Stomach (tissue), 9 donors: ENCODE results near the gene PKP1. TPM values are rescaled to one million over a fixed set of nuclear protein-coding genes. Genes with fewer than 3 reads are reported as not detected.

Experiments
- DNase-seq, 2 donors: peaks; one replicate each; pipeline versions ENCODE4 v3.0.0 to v3.0.0-alpha.2; 2013 to 2019
- H3K27ac ChIP-seq, 5 donors: fragments of 200-600 bp in 4 of 5; sonication (generic) in 4 of 5; one replicate each; pipeline ENCODE4 v1.5.1; 2013 to 2019; ENCODE audit warnings: mild to moderate bottlenecking in 1 of 5, moderate library complexity in 1 of 5
- H3K27me3 ChIP-seq, 3 donors: fragments of 200-600 bp; sonication (generic); one replicate each; pipeline ENCODE4 v1.5.1; 2017 to 2019; ENCODE audit warnings: mixed run types in 1 of 3
- H3K36me3 ChIP-seq, 4 donors: fragments of 200-600 bp; sonication (generic); 1 replicate in 3 of 4; 2 replicates in 1 of 4; pipeline ENCODE4 v1.5.1; 2016 to 2019
- H3K4me1 ChIP-seq, 4 donors: fragments of 200-600 bp; sonication (generic); one replicate each; pipeline ENCODE4 v1.5.1; 2016 to 2019
- H3K4me3 ChIP-seq, 4 donors: fragments of 200-600 bp; sonication (generic) in 3 of 4; one replicate each; pipeline ENCODE4 v1.5.1; 2016 to 2019; ENCODE audit warnings: mild to moderate bottlenecking in 1 of 4
- H3K9me3 ChIP-seq, 4 donors: fragments of 200-600 bp; sonication (generic); one replicate each; pipeline ENCODE4 v1.5.1; 2016 to 2019
- CTCF ChIP-seq, 7 experiments: fragments of 450-650 bp in 4 of 7; fragments of 200-600 bp in 3 of 7; sonication (generic) in 3 of 7; IDR thresholded peaks; one replicate each; pipeline ENCODE4 v1.5.1; 2016 to 2019; ENCODE audit warnings: antibody characterized with exemption in 7 of 7, control low read depth in 2 of 7, mild to moderate bottlenecking in 1 of 7
- EP300 ChIP-seq: sonication (generic); formaldehyde crosslinking; IDR thresholded peaks from one replicate; pipeline ENCODE4 v1.6.1; 2017; ENCODE audit warnings: antibody characterized with exemption
- POLR2A ChIP-seq, 4 donors: fragments of 450-650 bp; IDR thresholded peaks; one replicate each; pipeline ENCODE4 v1.6.1; 2016; ENCODE audit warnings: antibody characterized with exemption in 4 of 4, control low read depth in 2 of 4, mild to moderate bottlenecking in 1 of 4, moderate library complexity in 1 of 4
- POLR2AphosphoS5 ChIP-seq, 3 donors: sonication (generic); formaldehyde crosslinking; IDR thresholded peaks; one replicate each; pipeline ENCODE4 v1.6.1; 2016; ENCODE audit warnings: antibody characterized with exemption in 3 of 3
- WGBS, 5 donors: extraction: QIAGEN DNeasy Blood & Tissue Kit in 3 of 5; methylation state at CpG; one replicate each; pipeline versions ENCODE4 v1.1.5 to v1.1.7; 2013 to 2018; 5-methylcytosine and 5-hydroxymethylcytosine counted together
- intact Hi-C: fragments of 100-400 bp; cut with DNase I; formaldehyde crosslinking; loops from one replicate; pipeline ENCODE4 v1.15.1; 2023; ENCODE audit warnings: low total_unique reads
- polyA plus RNA-seq, 3 donors: library from polyadenylated mRNA; stranded (reverse); fragments of 200-250 nt; gene quantifications; one replicate each; pipeline ENCODE4 v1.2.3, GENCODE V29; 2013
- total RNA-seq, 5 donors: library from RNA; depleted of rRNA; stranded (reverse); fragments of >200 nt; gene quantifications; one replicate each; pipeline versions ENCODE4 v1.1.0 to v1.2.3, GENCODE V29; 2014 to 2016
- donor health status: healthy with polysubstance abuse.
- donor health status: Bipolar disorder and iron deficiency.
- donor health status: healthy.

PKP1 gene
- total and polyA plus RNA-seq, 8 donors, result under 0.01 to 42.2 (median 0.40) TPM; not detected in 2

DNA sequence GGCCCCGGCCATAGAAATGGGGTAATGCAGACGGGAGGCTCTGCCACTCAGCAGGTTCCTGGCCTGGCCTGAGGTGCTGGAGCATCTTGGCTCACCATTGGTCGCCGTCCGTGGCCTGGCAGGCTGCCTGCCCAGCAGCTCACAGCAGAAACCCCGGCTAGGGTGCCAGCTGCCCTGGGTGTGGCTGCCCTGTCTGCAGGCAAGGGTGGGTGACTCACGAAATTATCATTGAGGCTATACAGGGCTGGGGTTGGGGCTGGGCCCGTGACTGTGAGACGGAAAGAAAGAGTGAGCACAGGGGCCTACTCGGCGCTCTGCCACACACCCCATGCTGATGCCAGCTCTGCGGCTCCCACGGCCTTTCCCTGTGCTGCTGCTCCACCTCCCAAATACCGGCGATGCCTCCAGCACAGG, 8.0 kb upstream of the PKP1 start:
- 28 to 53% (median 44%) methylated on average over 9 to 15 of the region's 15 CpGs for WGBS, 5 donors
- Histone ChIP-seq H3K36me3 (no peaks in the 10 kb centered on the region), H3K27me3 (peaks cover 0 to 34% (median 0%) of the 10 kb centered on the region in 3 donors), H3K9me3 (no peaks in the 10 kb centered on the region), H3K4me1 (peaks cover 0 to 5% (median 0%) of the 10 kb centered on the region in 4 donors), H3K4me3 (no peak overlapping the region), H3K27ac (peak overlapping the region in 2 of 5 donors; percentile 12 to 62)
- TF ChIP-seq POLR2AphosphoS5 (IDR thresholded peaks at IDR 0.05), result peak in 2 of 3 donors; percentile 39 to 63
- TF ChIP-seq CTCF (IDR thresholded peaks at IDR 0.05), result no peak
- DNase-seq, result peak; percentile 67 to 87
- intact Hi-C loops, result no loop called here

GRCh38 chr1:201276891-201277290, 6.4 kb upstream of the PKP1 start:
- Histone ChIP-seq H3K27ac (no peak overlapping the region), H3K9me3 (no peaks in the 10 kb centered on the region), H3K4me3 (no peak overlapping the region), H3K27me3 (peaks cover 0 to 50% (median 6%) of the 10 kb centered on the region in 3 donors), H3K4me1 (peaks cover 0 to 5% (median 0%) of the 10 kb centered on the region in 4 donors), H3K36me3 (no peaks in the 10 kb centered on the region)
- no peak for TF ChIP-seq POLR2A (IDR thresholded peaks at IDR 0.05)
- no peak for TF ChIP-seq CTCF (IDR thresholded peaks at IDR 0.05)
- TF ChIP-seq POLR2AphosphoS5 (IDR thresholded peaks at IDR 0.05), result no peak
- no peak for TF ChIP-seq EP300
- no peak for DNase-seq
- 60 to 75% (median 69%) methylated on average over 5 to 6 of the region's 6 CpGs for WGBS, 5 donors
- intact Hi-C loops, result no loop called here

- 78 to 94% (median 83%) methylated on average over 4 of the region's 4 CpGs for WGBS, 5 donors
- H3K27me3 ChIP-seq, result peaks cover 0 to 56% (median 8%) of the 10 kb centered on the region in 3 donors
- intact Hi-C loops, result no loop called here
- H3K4me1 ChIP-seq, result peaks cover 0 to 5% (median 0%) of the 10 kb centered on the region in 4 donors
- no peaks in the 10 kb centered on the region for H3K9me3 ChIP-seq
- no peaks in the 10 kb centered on the region for H3K36me3 ChIP-seq
- TF ChIP-seq EP300, result no peak
- no peak for TF ChIP-seq CTCF (IDR thresholded peaks at IDR 0.05)
- TF ChIP-seq POLR2AphosphoS5 (IDR thresholded peaks at IDR 0.05), result no peak
- TF ChIP-seq POLR2A (IDR thresholded peaks at IDR 0.05), result no peak
- no peak for DNase-seq
- H3K4me3 ChIP-seq, result no peak overlapping the region
- H3K27ac ChIP-seq, result no peak overlapping the region
These were observed 5.9 kb upstream of the PKP1 start for GRCh38 chr1:201277441-201277840.

DNA sequence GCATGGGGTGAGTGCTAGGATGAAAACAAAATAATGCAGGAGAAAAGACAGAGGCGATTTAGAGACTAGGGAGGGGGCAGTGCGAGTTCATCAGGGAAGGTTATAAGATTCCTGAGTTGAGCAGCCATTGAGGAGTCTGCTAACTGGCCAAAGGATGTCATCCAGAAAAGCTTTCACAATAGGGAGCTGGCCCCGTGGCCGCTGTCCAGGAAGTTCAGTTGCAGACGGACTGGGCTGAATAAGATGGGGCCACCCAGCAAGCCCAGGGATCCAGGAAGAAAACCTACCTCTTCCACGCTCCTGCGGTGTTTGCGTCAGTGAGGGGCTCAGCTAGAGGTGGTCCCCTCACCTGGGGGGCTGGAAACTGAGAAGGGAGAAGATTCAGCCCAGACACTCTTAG, 4.0 kb upstream of the PKP1 start:
- H3K4me3 ChIP-seq, result no peak overlapping the region
- DNase-seq, result no peak
- H3K27me3 ChIP-seq, result peaks cover 0 to 74% (median 26%) of the 10 kb centered on the region in 3 donors
- peaks cover 8 to 19% (median 10%) of the 10 kb centered on the region in 4 donors for H3K4me1 ChIP-seq
- TF ChIP-seq POLR2A (IDR thresholded peaks at IDR 0.05) (no peak), EP300 (no peak), POLR2AphosphoS5 (IDR thresholded peaks at IDR 0.05) (no peak), CTCF (IDR thresholded peaks at IDR 0.05) (no peak)
- no peaks in the 10 kb centered on the region for H3K9me3 ChIP-seq
- intact Hi-C loops, result no loop called here
- no peaks in the 10 kb centered on the region for H3K36me3 ChIP-seq
- no peak overlapping the region for H3K27ac ChIP-seq
- 57 to 65% (median 62%) methylated on average over 8 of the region's 8 CpGs for WGBS, 5 donors
